Panc1 (cell line): ENCODE results near the gene SLX4IP. TPM values are rescaled to one million over a fixed set of nuclear protein-coding genes. Genes with fewer than 3 reads are reported as not detected.

Experiments
- ATAC-seq: fragments of 200-7000 bp; cut with Tn5 transposase; 2 replicates; pipeline ENCODE4 v1.9.1; 2020; ENCODE audit warnings: mild to moderate bottlenecking, moderate library complexity
- BruUV-seq: library from RNA; stranded (reverse); fragments of 400-500 nt; replicated peaks from 2 replicates; lab custom pipeline; 2021; lab: Mats Ljungman, UMichigan
- CTCF ChIA-PET: fragments of 300-600 bp; sonication (Branson Sonifier 250); formaldehyde crosslinking; loops from one replicate; lab custom pipeline; 2022; ENCODE audit warnings: antibody characterized with exemption; lab: Charles Lee
- POLR2A ChIA-PET: fragments of 300-600 bp; sonication (Branson Sonifier 250); formaldehyde crosslinking; loops from one replicate; lab custom pipeline; 2022; ENCODE audit warnings: antibody characterized with exemption; lab: Charles Lee
- DNase-seq: peaks from one replicate; pipeline ENCODE4 v3.0.0-alpha.2; 2010; ENCODE audit warnings: low read depth, low spot score
- H3K27ac ChIP-seq: 2 replicates; pipeline ENCODE4 v1.5.1; 2011; ENCODE audit warnings: mild to moderate bottlenecking, low read length, inconsistent platforms
- H3K27me3 ChIP-seq: fragments of 200-500 bp; sonication (Bioruptor generic); 2 replicates; pipeline ENCODE4 v1.6.0; 2014; ENCODE audit warnings: low read length, inconsistent platforms; ENCODE audit not compliant: control insufficient read depth, insufficient read depth
- H3K36me3 ChIP-seq: fragments of 200-500 bp; sonication (Bioruptor generic); 2 replicates; pipeline ENCODE4 v1.5.1; 2014; ENCODE audit warnings: inconsistent platforms, mild to moderate bottlenecking, low read length, moderate library complexity; ENCODE audit not compliant: control insufficient read depth, insufficient read depth
- H3K4me1 ChIP-seq: 2 replicates; pipeline ENCODE4 v1.5.1; 2011; ENCODE audit warnings: inconsistent platforms, mild to moderate bottlenecking, low read length, moderate library complexity; ENCODE audit not compliant: control insufficient read depth, insufficient read depth
- H3K4me3 ChIP-seq, 2 experiments: 2 replicates each; pipeline ENCODE4 v1.5.1; 2011 to 2012; ENCODE audit warnings: low read depth in 2 of 2, low read length in 2 of 2, mild to moderate bottlenecking in 2 of 2, inconsistent platforms in 1 of 2, moderate library complexity in 1 of 2
- H3K9me3 ChIP-seq: fragments of 200-500 bp; sonication (Bioruptor generic); 2 replicates; pipeline ENCODE4 v1.5.1; 2014; ENCODE audit warnings: low read depth, mild to moderate bottlenecking, inconsistent platforms, low read length, moderate library complexity; ENCODE audit not compliant: control insufficient read depth, insufficient read depth
- CTCF ChIP-seq: fragments of 450-650 bp; IDR thresholded peaks from 2 replicates; pipeline ENCODE4 v1.5.1; 2017; ENCODE audit warnings: mild to moderate bottlenecking
- POLR2AphosphoS5 ChIP-seq: IDR thresholded peaks from 2 replicates; pipeline ENCODE4 v1.6.1; 2012; ENCODE audit warnings: mild to moderate bottlenecking, low read depth, low read length, moderate library complexity
- REST ChIP-seq, 2 experiments: IDR thresholded peaks; 2 replicates each; pipeline ENCODE4 v1.6.1; 2011 to 2012; ENCODE audit warnings: low read depth in 2 of 2, control low read depth in 1 of 2, low read length in 1 of 2, mild to moderate bottlenecking in 1 of 2, moderate library complexity in 1 of 2; ENCODE audit not compliant: insufficient read depth in 1 of 2
- SIN3A ChIP-seq: IDR thresholded peaks from 2 replicates; pipeline ENCODE4 v1.6.1; 2012; ENCODE audit warnings: low read depth, mild to moderate bottlenecking, low read length, moderate library complexity, borderline replicate concordance; ENCODE audit not compliant: insufficient read depth
- TCF7L2 ChIP-seq: IDR thresholded peaks from 2 replicates; pipeline ENCODE4 v1.6.1; 2011; ENCODE audit warnings: mild to moderate bottlenecking, low read depth, low read length, inconsistent platforms
- in situ Hi-C: cut with HindIII; loops from 2 replicates; pipeline ENCODE4 v1.10.0; 2016; ENCODE audit warnings: low sequenced_read_pairs, low pct_unique_long_range_greater_than_20kb
- intact Hi-C: fragments of 100-400 bp; cut with micrococcal nuclease; formaldehyde crosslinking; loops from one replicate; pipeline ENCODE4 v1.10.0; 2022; ENCODE audit not compliant: unreplicated experiment
- total RNA-seq: library from RNA; stranded (reverse); gene quantifications from one replicate; pipeline ENCODE4 v1.2.1, GENCODE V29; 2021; ENCODE audit not compliant: unreplicated experiment

Gene SLX4IP
- total RNA-seq, 1 experiment from 2014 or later: 5.4 TPM

- ATAC-seq (no peak), DNase-seq (no peak)
- no peaks in the 10 kb centered on the region for H3K27me3 ChIP-seq
- no peak for TF ChIP-seq REST (IDR thresholded peaks at IDR 0.05; ENCODE audit: insufficient read depth in 1 of 2, low read depth in 2 of 2, low read length in 1 of 2)
- no peak for TF ChIP-seq CTCF
- TF ChIP-seq TCF7L2: no peak
- TF ChIP-seq POLR2AphosphoS5: no peak
- no peak for TF ChIP-seq SIN3A
- BruUV-seq: no TSS peak
- CTCF ChIA-PET: no interaction called here
- no peaks in the 10 kb centered on the region for H3K36me3 ChIP-seq
- H3K9me3 ChIP-seq: no peaks in the 10 kb centered on the region
- POLR2A ChIA-PET: no interaction called here
- no peak overlapping the region for H3K4me3 ChIP-seq
- H3K4me1 ChIP-seq: peaks cover 6% of the 10 kb centered on the region; the same call in 1 of the 2 replicates
- no peak overlapping the region for H3K27ac ChIP-seq
- in situ Hi-C loops: no loop called here
- intact Hi-C loops: no loop called here
Observed at GRCh38 chr20:10547276-10548114, 112.4 kb downstream of the SLX4IP start.

GRCh38 chr20:10549511-10549910 is 114.4 kb downstream of the SLX4IP start:
- DNase-seq (no peak), ATAC-seq (no peak)
- TF ChIP-seq POLR2AphosphoS5: no peak
- no peak for TF ChIP-seq TCF7L2
- TF ChIP-seq REST (IDR thresholded peaks at IDR 0.05; ENCODE audit: insufficient read depth in 1 of 2, low read depth in 2 of 2, low read length in 1 of 2): no peak
- no peak for TF ChIP-seq CTCF
- no peak for TF ChIP-seq SIN3A
- intact Hi-C loops: no loop called here
- Histone ChIP-seq H3K4me3 (no peak overlapping the region), H3K9me3 (no peaks in the 10 kb centered on the region), H3K36me3 (no peaks in the 10 kb centered on the region), H3K27me3 (no peaks in the 10 kb centered on the region), H3K27ac (no peak overlapping the region), H3K4me1 (peaks cover 11% of the 10 kb centered on the region; the same call in 1 of the 2 replicates)
- CTCF ChIA-PET: interaction anchor here (0.7 kb wide), 1 partner anchor 667 kb away, joined by 7 read pairs; no protein-coding TSS in a partner anchor
- BruUV-seq: no TSS peak
- in situ Hi-C loops: no loop called here
- POLR2A ChIA-PET: no interaction called here
